Measurements from ENCODE around the gene MAP10.

DNA sequence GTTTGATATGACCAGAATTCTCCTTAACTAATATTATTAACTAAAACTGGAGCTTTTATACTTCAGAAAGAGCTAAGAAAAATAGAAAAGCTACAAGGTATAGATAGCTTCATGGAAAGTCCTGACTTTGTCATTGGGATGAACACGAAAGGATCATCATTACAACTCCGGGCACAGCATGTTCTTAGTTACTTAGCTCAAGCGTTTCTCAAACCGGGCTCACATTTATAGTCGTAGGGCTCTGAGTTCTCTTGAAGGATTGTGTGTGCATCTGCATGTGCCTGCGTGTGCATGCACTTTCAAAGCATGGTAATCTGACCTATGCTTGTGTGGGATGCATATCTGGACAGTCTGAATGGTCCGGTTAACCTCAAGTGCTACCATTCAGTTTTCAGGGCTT, 20.4 kb upstream of the MAP10 start:
- TF ChIP-seq, protein P1, sequence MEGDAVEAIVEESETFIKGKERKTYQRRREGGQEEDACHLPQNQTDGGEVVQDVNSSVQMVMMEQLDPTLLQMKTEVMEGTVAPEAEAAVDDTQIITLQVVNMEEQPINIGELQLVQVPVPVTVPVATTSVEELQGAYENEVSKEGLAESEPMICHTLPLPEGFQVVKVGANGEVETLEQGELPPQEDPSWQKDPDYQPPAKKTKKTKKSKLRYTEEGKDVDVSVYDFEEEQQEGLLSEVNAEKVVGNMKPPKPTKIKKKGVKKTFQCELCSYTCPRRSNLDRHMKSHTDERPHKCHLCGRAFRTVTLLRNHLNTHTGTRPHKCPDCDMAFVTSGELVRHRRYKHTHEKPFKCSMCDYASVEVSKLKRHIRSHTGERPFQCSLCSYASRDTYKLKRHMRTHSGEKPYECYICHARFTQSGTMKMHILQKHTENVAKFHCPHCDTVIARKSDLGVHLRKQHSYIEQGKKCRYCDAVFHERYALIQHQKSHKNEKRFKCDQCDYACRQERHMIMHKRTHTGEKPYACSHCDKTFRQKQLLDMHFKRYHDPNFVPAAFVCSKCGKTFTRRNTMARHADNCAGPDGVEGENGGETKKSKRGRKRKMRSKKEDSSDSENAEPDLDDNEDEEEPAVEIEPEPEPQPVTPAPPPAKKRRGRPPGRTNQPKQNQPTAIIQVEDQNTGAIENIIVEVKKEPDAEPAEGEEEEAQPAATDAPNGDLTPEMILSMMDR (optimal IDR thresholded peaks at IDR 0.05 in 1 of 3, IDR thresholded peaks at IDR 0.05 in 1 of 3, conservative IDR thresholded peaks at IDR 0.05 in 1 of 3; ENCODE audit: extremely low read depth in 1 of 3, insufficient read depth in 2 of 3, low read length in 3 of 3): no peak
- TF ChIP-seq EZH2 (IDR thresholded peaks at IDR 0.05; ENCODE audit: low read length): no peak

All from keratinocyte (primary cell).